Measurements from ENCODE around the gene FICD. TPM values are rescaled to one million over a fixed set of nuclear protein-coding genes. Genes with fewer than 3 reads are reported as not detected.

Gene FICD
- total and polyA plus RNA-seq, 9 of the 15 experiments (the other 6 are each of a cell fraction or from before 2014, with no cell fraction given) = 0.88 to 4.5 (median 1.9) TPM

- Histone ChIP-seq H3K9me3 (replicated peaks; ENCODE audit: control insufficient read depth, insufficient read depth, low read depth, low read length) (no peaks in the 10 kb centered on the region), H3K9me1 (ENCODE audit: control insufficient read depth, insufficient read depth, low read length) (no peaks in the 10 kb centered on the region), H3K27ac (ENCODE audit: extremely low read depth, low read depth, low read length) (no peak overlapping the region), H4K20me1 (replicated peaks; ENCODE audit: control insufficient read depth, insufficient read depth, low read length) (0 out of 2 replicates have a peak, but pooled peaks cover 2% of the 10 kb centered on the region), H3K4me1 (replicated peaks in 1 of 2; ENCODE audit: control insufficient read depth in 2 of 2, insufficient read depth in 2 of 2, low read length in 2 of 2) (peaks cover 8 to 23% of the 10 kb centered on the region in 2 experiments; a peak in 4 of 5 replicates), H3K79me2 (ENCODE audit: control insufficient read depth, insufficient read depth, low read length) (peaks cover 8% of the 10 kb centered on the region), H3K36me3 (ENCODE audit: control insufficient read depth, insufficient read depth, low read length) (peaks cover 67% of the 10 kb centered on the region), H3K4me2 (ENCODE audit: insufficient read depth, low read length) (no peak overlapping the region), H2AFZ (ENCODE audit: low read depth, low read length) (no peak overlapping the region), H3K27me3 (ENCODE audit: control insufficient read depth in 2 of 2, insufficient read depth in 2 of 2, low read length in 2 of 2) (no peaks in the 10 kb centered on the region), H3K4me3 (no peak overlapping the region), H3K9ac (ENCODE audit: insufficient read depth in 1 of 2, low read depth in 2 of 2, low read length in 2 of 2) (0 out of 4 replicates have a peak overlapping the region, but pooled peaks of 1 of the 2 experiments have one; percentile 11)
- intact Hi-C loops (cut with micrococcal nuclease) (loop anchor here (1.0 kb wide), 1 partner anchor 99 kb away; no protein-coding TSS in a partner anchor), in situ Hi-C loops (cut with MboI) (no loop called here)
- no peak for DNase-seq (ENCODE audit: extremely low read depth in 1 of 4, low spot score in 3 of 4)
- no peak for ATAC-seq
- CTCF ChIA-PET (ENCODE audit: low intra/inter-chr PET ratio) = no interaction called here
- no TSS peak for BruUV-seq (replicated peaks)
- FAIRE-seq = no peak
- POLR2A ChIA-PET = interaction anchor here (0.7 to 3.7 kb wide), 4 partner anchors 8 to 77 kb away, joined by 3 to 15 read pairs (median 6); no protein-coding TSS in a partner anchor
- WGBS (ENCODE audit: insufficient coverage, low coverage, missing lambda C conversion rate) = 97% methylated on average over 39 of the region's 39 CpGs
- TF ChIP-seq CBX3 (IDR thresholded peaks at IDR 0.05; ENCODE audit: borderline replicate concordance in 1 of 2, low read length in 2 of 2) (no peak), GTF2B (IDR thresholded peaks at IDR 0.05; ENCODE audit: extremely low read depth, insufficient read length) (no peak), POLR2AphosphoS5 (IDR thresholded peaks at IDR 0.05; ENCODE audit: control insufficient read depth, insufficient read depth, low read depth, low read length) (peak; percentile 27; the same call in 1 of the 2 replicates), POLR2B (IDR thresholded peaks at IDR 0.05; ENCODE audit: low read depth, partially characterized antibody) (peak; percentile 36), ZBED1 (IDR thresholded peaks at IDR 0.05) (0 out of 2 replicates have a peak, but pooled peaks have one; percentile 33), GABPA (tag; conservative IDR thresholded peaks at IDR 0.05; ENCODE audit: low read depth) (no peak), CEBPG (CRISPR knock-in tag; IDR thresholded peaks at IDR 0.05) (no peak), CEBPG (tag; conservative IDR thresholded peaks at IDR 0.05 in 1 of 2, IDR thresholded peaks at IDR 0.05 in 1 of 2) (no peak), RBM22 (IDR thresholded peaks at IDR 0.05; ENCODE audit: low read depth, low read length, poor library complexity, severe bottlenecking) (peak; percentile 87), MYNN (IDR thresholded peaks at IDR 0.05) (peak; percentile 68; the same call in 1 of the 2 replicates), MYNN (CRISPR knock-in tag; IDR thresholded peaks at IDR 0.05) (no peak), POLR2A (conservative IDR thresholded peaks at IDR 0.05) (peak; percentile 38), PML (IDR thresholded peaks at IDR 0.05; ENCODE audit: low read length) (0 out of 2 replicates have a peak, but pooled peaks have one; percentile 17), KDM4B (IDR thresholded peaks at IDR 0.05; ENCODE audit: borderline replicate concordance in 2 of 2, low read depth in 1 of 2) (no peak), ZNF586 (CRISPR knock-in tag; conservative IDR thresholded peaks at IDR 0.05) (no peak), POLR2AphosphoS2 (IDR thresholded peaks at IDR 0.05; ENCODE audit: low read length) (peak; percentile 50), RBFOX2 (IDR thresholded peaks at IDR 0.05; ENCODE audit: low read depth, low read length) (peak; percentile 41; the same call in 1 of the 2 replicates), POLR2G (IDR thresholded peaks at IDR 0.05; ENCODE audit: low read depth, low read length) (peak; percentile 72), EP400 (IDR thresholded peaks at IDR 0.05) (no peak), FOS (IDR thresholded peaks at IDR 0.05; ENCODE audit: extremely low read depth, insufficient read length) (no peak), CREBBP (IDR thresholded peaks at IDR 0.05; ENCODE audit: low read depth, low read length) (no peak)
These were observed 3.8 kb downstream of the FICD start for GRCh38 chr12:108518716-108519496.

Measured in K562 (cell line).